GM12874 (cell line): ENCODE data around the gene HLA-DRB1.

Experiments
- CTCF ChIP-seq: IDR thresholded peaks from 2 replicates; pipeline ENCODE4 v1.5.1; 2011; ENCODE audit warnings: low read depth, mild to moderate bottlenecking, control low read depth, low read length, moderate library complexity; ENCODE audit not compliant: insufficient read depth

HLA-DRB1 gene

GRCh38 chr6:32607988-32608298, 18.3 kb upstream of the HLA-DRB1 start:
- TF ChIP-seq CTCF: no peak

- no peak for TF ChIP-seq CTCF
Observed at GRCh38 chr6:32607263-32607987, 17.8 kb upstream of the HLA-DRB1 start.

GRCh38 chr6:32604434-32604877, 14.8 kb upstream of the HLA-DRB1 start:
- TF ChIP-seq CTCF: no peak

- TF ChIP-seq CTCF: no peak
Observed at GRCh38 chr6:32603888-32604287, 14.2 kb upstream of the HLA-DRB1 start.

DNA sequence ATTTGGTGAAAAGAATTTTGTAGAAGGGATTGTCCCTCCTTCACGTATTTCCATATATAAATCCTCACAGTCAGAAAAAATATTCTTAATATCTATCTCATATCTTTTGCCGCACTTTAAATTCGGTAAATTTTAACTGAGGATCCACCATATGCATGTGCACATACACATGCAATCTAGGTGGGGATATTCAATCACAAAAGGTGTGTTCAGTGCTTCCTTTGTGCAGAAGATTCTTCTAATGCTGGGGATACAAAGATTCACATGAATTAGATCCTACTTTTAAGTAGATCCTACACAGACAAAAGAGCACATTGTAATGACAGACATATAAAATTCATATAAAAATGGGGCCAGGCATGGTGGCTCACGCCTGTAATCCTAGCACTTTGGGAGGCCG, 13.6 kb upstream of the HLA-DRB1 start:
- TF ChIP-seq CTCF: no peak

GRCh38 chr6:32602383-32602782, 12.7 kb upstream of the HLA-DRB1 start:
- TF ChIP-seq CTCF: no peak

DNA sequence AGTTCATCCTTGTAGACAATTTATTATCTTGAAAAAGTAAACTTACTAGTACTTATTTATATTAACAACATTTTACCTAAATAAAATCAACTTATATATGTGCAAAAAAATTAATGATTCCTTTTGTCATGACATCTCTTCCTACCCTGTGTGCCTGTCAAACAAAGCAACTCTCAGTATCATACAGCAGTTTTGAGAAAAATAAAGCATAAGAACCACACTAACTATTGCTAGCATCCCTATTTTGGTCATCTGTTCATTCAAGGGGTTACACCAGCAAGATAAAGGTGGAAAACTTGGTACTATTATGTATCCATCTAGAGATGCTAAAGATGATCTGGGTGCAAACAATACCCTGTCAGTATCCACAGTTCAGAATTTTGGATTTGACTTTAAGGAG, 7.4 kb upstream of the HLA-DRB1 start:
- no peak for TF ChIP-seq CTCF
